Fibroblast of peridontal ligament (primary cell): ENCODE data around the gene SDHAF4.
"Not testable (repeated sequence)": the region's sequence is repeated elsewhere in the genome, so short reads cannot be mapped to it uniquely, and the experiment has no call there.

Experiments
- DNase-seq: peaks from one replicate; pipeline ENCODE4 v3.0.0-alpha.2; 2010; ENCODE audit errors: extremely low read depth

Gene SDHAF4

GRCh38 chr6:70566751-70567382, at the start of gene SDHAF4:
Gene SDHAF4, plus strand, starts transcription at chr6:70566930. Its CDS starts 11 bp downstream, at chr6:70566941.
- peak; percentile 80 for DNase-seq

GRCh38 chr6:70518723-70519122, 48.0 kb upstream of the SDHAF4 start:
- DNase-seq = no peak

DNA sequence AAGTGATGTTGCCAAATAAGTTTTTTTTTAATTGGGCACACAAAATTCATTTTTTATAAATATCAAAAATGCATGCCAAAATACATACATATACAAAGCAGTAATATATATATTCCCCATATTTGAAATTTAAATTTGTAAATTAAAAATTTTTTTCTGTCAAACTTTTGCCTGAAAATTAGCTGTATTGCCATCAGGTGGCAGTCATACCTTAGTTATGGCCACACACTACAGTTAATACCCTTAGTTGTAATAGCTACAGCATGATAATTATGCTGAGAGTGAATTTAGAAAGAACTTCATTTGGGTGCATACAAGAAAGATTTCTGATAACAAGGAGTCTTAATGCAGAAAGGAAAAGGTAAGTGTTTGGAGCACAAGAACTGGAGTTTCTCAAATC, 46.2 kb upstream of the SDHAF4 start:
- DNase-seq = peak; percentile 25

DNA sequence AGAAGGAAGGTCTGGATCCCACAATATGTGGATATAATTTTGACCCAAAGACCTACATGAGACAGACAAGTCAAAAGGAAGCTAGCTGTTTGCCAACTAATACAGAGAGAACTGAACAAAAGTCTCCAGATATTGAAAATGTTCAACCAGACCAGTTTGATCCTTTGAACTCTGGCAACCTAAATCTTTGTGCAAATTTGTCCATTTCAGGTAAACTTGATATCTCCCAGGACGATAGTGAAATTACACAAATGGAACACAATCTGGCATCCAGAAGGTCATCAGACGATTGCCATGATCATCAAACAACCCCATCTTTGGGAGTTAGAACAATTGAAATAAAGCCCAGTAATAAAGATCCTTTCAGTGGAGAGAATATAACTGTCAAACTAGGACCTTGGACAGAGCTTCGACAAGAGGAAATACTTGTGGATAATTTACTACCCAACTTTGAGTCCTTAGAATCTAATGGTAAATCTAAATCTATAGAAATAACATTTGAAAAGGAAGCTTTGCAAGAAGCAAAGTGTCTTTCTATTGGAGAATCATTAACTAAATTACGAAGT, 41.9 kb upstream of the SDHAF4 start:
- DNase-seq = peak; percentile 5

- DNase-seq = peak; percentile 73
These were observed 39.5 kb upstream of the SDHAF4 start for GRCh38 chr6:70527071-70527737.

DNA sequence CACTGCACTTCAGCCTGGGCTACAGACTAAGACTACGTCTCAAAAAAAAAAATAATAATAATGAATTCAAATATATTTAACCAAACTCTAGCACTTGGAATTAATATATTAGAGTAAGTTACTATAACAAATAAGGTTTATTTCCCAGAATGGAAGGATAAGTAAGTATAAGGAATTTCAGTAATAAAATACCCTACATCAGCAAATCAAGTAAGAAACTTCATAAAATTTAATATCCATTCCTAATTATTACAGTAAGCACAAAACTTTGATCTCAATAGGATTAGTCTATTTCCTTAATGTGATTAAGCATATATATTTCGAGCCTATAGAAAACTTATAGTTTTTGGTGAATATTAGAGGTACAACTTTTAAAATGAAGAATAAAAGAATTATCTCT, 36.7 kb upstream of the SDHAF4 start:
- DNase-seq = no peak

- no peak for DNase-seq
These were observed 35.6 kb upstream of the SDHAF4 start for GRCh38 chr6:70531133-70531532.

DNA sequence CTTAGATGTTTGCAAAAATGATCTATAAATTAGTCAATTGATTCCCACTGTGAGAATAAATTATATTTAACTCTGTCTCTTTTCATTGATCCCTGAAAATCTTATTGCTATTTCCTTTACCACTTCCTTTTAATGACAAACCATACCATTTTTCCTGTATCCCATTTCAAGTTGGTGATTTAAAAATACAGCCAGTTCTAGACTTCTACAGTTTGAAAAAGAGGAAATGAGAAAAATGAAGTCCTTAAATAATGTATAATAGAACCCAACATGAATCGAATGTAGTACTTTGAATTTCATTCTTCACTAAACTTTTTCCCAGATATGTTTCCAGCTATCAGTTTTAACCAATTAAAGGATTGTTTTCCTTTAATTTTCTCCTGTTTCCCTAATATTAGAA, 29.5 kb upstream of the SDHAF4 start:
- no peak for DNase-seq

DNA sequence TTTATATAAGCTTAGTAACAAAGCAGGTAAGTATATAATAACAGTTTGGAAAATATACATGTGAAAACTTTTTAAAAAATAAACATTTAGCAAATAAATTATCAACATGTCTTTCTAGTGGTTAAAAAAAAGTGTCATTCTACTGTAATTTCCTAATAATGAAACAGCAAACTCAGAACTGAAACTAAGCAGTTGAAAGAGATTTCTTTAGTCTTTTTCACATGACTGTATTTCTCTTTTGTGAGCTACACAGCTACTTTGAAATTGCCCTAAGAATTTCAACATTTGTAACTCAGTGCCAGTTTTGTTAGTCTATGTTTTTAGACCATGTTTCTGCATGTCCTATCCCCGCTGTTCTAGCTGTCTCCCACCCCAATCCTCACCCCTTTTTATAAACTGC, 28.4 kb upstream of the SDHAF4 start:
- no peak for DNase-seq

GRCh38 chr6:70547313-70547712, 19.4 kb upstream of the SDHAF4 start:
- DNase-seq = peak; percentile 62

DNA sequence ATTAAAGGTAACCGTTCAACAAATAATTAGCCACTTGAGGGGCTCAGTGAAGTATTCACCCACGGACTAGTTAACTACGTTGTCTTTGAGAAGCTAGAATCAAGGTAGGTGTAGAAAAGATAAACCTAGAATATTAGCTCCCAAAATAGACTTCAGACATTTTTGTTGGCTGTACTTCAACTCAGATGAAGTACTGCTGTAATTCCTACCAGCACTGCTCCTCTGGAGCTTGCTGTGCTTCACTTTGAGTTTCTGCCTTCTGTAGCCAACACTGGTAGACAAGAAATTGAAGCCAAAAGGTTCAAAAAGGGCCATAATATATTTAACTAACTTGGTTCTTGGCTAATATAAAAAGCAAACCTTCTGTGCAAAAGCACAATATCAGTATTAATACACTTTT, 18.8 kb upstream of the SDHAF4 start:
- DNase-seq = no peak

DNA sequence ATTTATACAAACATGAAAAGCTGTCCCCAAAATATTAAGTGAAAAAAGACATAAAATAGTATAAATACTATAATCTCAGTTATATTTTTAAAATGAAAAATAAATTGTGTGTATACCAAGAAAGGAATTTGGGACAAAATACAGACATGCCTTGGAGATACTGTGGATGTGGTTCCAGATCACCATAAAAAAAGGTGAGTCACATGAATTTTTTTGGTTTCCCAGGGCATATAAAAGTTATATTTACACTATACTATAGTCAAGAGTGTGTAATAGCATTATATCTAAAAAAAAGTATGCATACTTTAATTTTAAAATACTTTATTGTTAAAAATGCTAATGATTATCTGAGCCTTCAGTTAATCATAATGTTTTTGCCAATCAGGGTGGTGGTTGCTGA, 17.4 kb upstream of the SDHAF4 start:
- no peak for DNase-seq

DNA sequence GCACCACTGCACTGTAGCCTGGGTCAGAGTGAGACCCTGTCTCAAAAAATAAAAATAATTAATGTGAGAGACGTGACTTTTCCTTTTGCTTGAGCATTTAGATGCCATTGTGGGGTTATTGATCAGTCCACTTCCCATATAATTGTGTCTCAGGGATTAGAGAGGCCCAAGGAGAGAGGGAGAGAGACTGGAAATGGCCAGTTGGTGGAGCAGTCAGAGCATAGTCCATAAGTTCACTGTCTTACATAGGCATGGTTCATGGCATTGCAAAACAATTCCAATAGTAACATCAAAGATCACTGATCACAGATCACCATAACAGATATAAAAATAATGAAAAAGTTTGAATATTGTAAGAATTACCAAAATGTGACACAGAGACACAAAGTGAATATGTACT, 15.2 kb upstream of the SDHAF4 start:
- no peak for DNase-seq

GRCh38 chr6:70552286-70552940, 14.3 kb upstream of the SDHAF4 start:
- not testable (repeated sequence) for DNase-seq

DNA sequence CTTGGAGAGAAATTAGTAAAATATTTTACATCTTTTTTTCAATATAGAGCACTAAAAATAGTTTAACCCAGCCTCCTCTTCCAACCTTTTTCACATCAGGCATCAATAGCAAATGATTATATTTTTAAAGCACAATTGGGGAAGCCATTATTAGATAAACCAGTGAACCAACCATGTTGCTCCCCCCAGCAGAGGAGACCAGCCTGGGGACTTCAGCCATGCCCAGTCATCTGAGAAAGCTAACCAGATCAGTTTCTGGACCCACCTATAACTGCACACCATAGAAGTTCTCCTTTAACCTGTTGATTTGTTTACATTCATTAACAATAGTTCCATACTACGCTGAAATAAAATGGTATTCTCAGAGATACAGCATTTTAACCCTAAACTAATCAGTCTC, 13.8 kb upstream of the SDHAF4 start:
- no peak for DNase-seq

- DNase-seq = no peak
These were observed 8.7 kb upstream of the SDHAF4 start for GRCh38 chr6:70557998-70558397.

DNA sequence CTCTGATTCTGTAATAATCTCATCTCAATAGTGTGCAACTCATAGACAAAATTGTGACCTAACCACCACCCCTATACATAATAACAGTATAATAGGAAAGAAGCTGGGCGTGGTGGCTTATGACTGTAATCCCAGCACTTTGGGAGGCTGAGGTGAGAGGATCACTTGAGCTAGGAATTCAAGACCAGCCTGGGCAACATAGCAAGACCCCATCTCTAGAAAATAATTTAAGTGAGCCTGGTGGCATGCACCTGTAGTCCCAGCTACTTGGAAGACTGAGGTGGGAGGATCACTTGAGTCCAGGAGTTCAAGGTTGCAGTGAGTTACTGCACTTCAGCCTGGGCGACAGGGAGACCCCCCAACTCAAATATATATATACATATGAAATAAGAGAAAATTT, 4.3 kb upstream of the SDHAF4 start:
- not testable (repeated sequence) for DNase-seq

- peak; percentile 72 for DNase-seq
These were observed 3.2 kb upstream of the SDHAF4 start for GRCh38 chr6:70563530-70563929.

DNA sequence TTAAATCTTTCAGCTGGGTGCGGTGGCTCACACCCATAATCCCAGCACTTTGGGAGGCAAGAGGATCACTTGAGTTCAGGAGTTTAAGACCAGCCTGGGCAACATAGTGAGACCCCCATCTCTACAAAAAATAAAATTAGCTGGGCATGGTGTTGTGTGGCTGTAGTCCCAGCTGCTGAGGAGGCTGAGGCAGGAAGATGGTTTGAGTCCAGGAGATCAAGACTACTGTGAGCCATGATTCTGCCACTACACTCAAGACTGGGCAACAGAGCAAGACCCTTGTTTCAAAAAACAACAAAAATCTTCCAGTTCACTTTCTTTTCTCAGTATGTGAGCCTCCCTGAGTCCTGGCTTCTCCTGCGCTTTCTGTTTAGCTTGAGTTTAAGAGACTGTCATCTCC, 7.9 kb downstream of the SDHAF4 start:
- no peak for DNase-seq

- no peak for DNase-seq
These were observed 9.3 kb downstream of the SDHAF4 start for GRCh38 chr6:70575899-70576495.

GRCh38 chr6:70586114-70586513, 19.4 kb downstream of the SDHAF4 start:
- no peak for DNase-seq

- no peak for DNase-seq
These were observed 23.7 kb downstream of the SDHAF4 start for GRCh38 chr6:70590400-70590799.
